OCI-LY7 (cell line): ENCODE data around the gene GLB1L2. TPM values are rescaled to one million over a fixed set of nuclear protein-coding genes. Genes with fewer than 3 reads are reported as not detected.

Experiments used
- BruUV-seq: library from RNA; stranded (reverse); fragments of 400-500 nt; replicated peaks from 2 replicates; lab custom pipeline; 2021; lab: Mats Ljungman, UMichigan
- CTCF ChIA-PET: fragments of 300-600 bp; sonication (Branson Sonifier 250); formaldehyde crosslinking; loops from one replicate; lab custom pipeline; 2022; ENCODE audit warnings: antibody characterized with exemption; ENCODE audit not compliant: unreplicated experiment; lab: Charles Lee
- POLR2A ChIA-PET: fragments of 300-600 bp; sonication (Branson Sonifier 250); formaldehyde crosslinking; loops from one replicate; lab custom pipeline; 2022; ENCODE audit warnings: antibody characterized with exemption; lab: Charles Lee
- DNase-seq: peaks from one replicate; pipeline ENCODE4 v3.0.0-alpha.2; 2015; ENCODE audit warnings: low spot score
- H2AFZ ChIP-seq: fragments of 200-600 bp; sonication (generic), shearing (Covaris generic); 2 replicates; pipeline ENCODE4 v1.6.1; 2014; ENCODE audit warnings: mild to moderate bottlenecking, antibody characterized with exemption, low read length, moderate library complexity
- H3K27ac ChIP-seq: fragments of 200-600 bp; sonication (generic); 2 replicates; pipeline ENCODE4 v1.5.1; 2014; ENCODE audit warnings: mixed run types, low read depth, mild to moderate bottlenecking, moderate library complexity, low read length, inconsistent platforms; ENCODE audit not compliant: poor library complexity, severe bottlenecking
- H3K36me3 ChIP-seq: fragments of 200-600 bp; sonication (generic); 2 replicates; pipeline ENCODE4 v1.6.1; 2014; ENCODE audit warnings: mild to moderate bottlenecking, antibody characterized with exemption, low read length, moderate library complexity, mixed read lengths; ENCODE audit not compliant: insufficient read depth
- H3K4me1 ChIP-seq: fragments of 200-600 bp; sonication (generic); 2 replicates; pipeline ENCODE4 v1.5.1; 2014; ENCODE audit warnings: mild to moderate bottlenecking, low read length; ENCODE audit not compliant: insufficient read depth, poor library complexity, severe bottlenecking
- H3K4me2 ChIP-seq: fragments of 200-600 bp; sonication (generic); 2 replicates; pipeline ENCODE4 v1.6.1; 2014; ENCODE audit warnings: mild to moderate bottlenecking, low read length
- H3K4me3 ChIP-seq: fragments of 200-600 bp; sonication (generic); 2 replicates; pipeline ENCODE4 v1.5.1; 2014; ENCODE audit warnings: mild to moderate bottlenecking, low read depth, low read length; ENCODE audit not compliant: poor library complexity, severe bottlenecking
- H3K79me2 ChIP-seq: fragments of 200-600 bp; sonication (generic); 2 replicates; pipeline ENCODE4 v1.6.1; 2016; ENCODE audit warnings: low read depth, mild to moderate bottlenecking, low read length, moderate library complexity, mixed read lengths; ENCODE audit not compliant: insufficient read depth
- H3K9me2 ChIP-seq: fragments of 200-600 bp; sonication (generic); 2 replicates; pipeline ENCODE4 v1.6.1; 2016; ENCODE audit warnings: mild to moderate bottlenecking, low read length, mixed read lengths; ENCODE audit not compliant: insufficient read depth
- H3K9me3 ChIP-seq: fragments of 200-600 bp; sonication (generic); 2 replicates; pipeline ENCODE4 v1.6.1; 2014; ENCODE audit warnings: mild to moderate bottlenecking, mixed run types, low read length, mixed read lengths
- H4K20me1 ChIP-seq: fragments of 200-600 bp; sonication (generic); 2 replicates; pipeline ENCODE4 v1.6.1; 2014; ENCODE audit warnings: mild to moderate bottlenecking, antibody characterized with exemption, low read length, moderate library complexity, mixed read lengths; ENCODE audit not compliant: insufficient read depth
- CTCF ChIP-seq: fragments of 200-600 bp; sonication (generic); conservative IDR thresholded peaks from 2 replicates; pipeline ENCODE4 v1.5.1; 2014; ENCODE audit warnings: mild to moderate bottlenecking, antibody characterized with exemption, low read length, moderate library complexity, mixed read lengths
- EZH2phosphoT487 ChIP-seq: fragments of 200-600 bp; sonication (generic); IDR thresholded peaks from 2 replicates; pipeline ENCODE4 v1.6.1; 2018; ENCODE audit warnings: low read depth, borderline replicate concordance, mild to moderate bottlenecking, mixed run types, antibody characterized with exemption, low read length, moderate library complexity, mixed read lengths
- intact Hi-C: fragments of 100-400 bp; cut with micrococcal nuclease; formaldehyde crosslinking; loops from one replicate; pipeline ENCODE4 v1.10.0; 2022; ENCODE audit not compliant: unreplicated experiment
- total RNA-seq, 2 experiments: library from RNA; depleted of rRNA in 1 of 2; stranded (reverse); fragments of >200 nt in 1 of 2; shearing (Covaris generic) in 1 of 2; gene quantifications; 2 replicates each; pipeline ENCODE4 v1.2.3, GENCODE V29; 2014 to 2022

Gene GLB1L2
- total RNA-seq, 2 experiments from 2014 or later, result not detected

- Histone ChIP-seq H3K36me3 (no peaks in the 10 kb centered on the region), H3K27ac (no peak overlapping the region), H3K4me3 (no peak overlapping the region), H3K79me2 (no peaks in the 10 kb centered on the region), H3K9me3 (no peaks in the 10 kb centered on the region), H3K4me1 (no peaks in the 10 kb centered on the region), H3K4me2 (no peak overlapping the region), H3K9me2 (no peaks in the 10 kb centered on the region), H2AFZ (no peak overlapping the region), H4K20me1 (no peaks in the 10 kb centered on the region)
- no peak for DNase-seq
- BruUV-seq, result no TSS peak
- POLR2A ChIA-PET, result no interaction called here
- intact Hi-C loops, result no loop called here
- TF ChIP-seq EZH2phosphoT487, result no peak
- no peak for TF ChIP-seq CTCF
- CTCF ChIA-PET, result no interaction called here
Observed at GRCh38 chr11:134385171-134385570, 53.4 kb downstream of the GLB1L2 start.

GRCh38 chr11:134385774-134386565 lies 54.2 kb downstream of the GLB1L2 start:
- TF ChIP-seq CTCF (no peak), EZH2phosphoT487 (no peak)
- Histone ChIP-seq H3K9me3 (no peaks in the 10 kb centered on the region), H3K27ac (no peak overlapping the region), H3K4me2 (no peak overlapping the region), H3K4me3 (no peak overlapping the region), H3K4me1 (no peaks in the 10 kb centered on the region), H3K36me3 (no peaks in the 10 kb centered on the region), H4K20me1 (no peaks in the 10 kb centered on the region), H2AFZ (no peak overlapping the region), H3K9me2 (no peaks in the 10 kb centered on the region), H3K79me2 (no peaks in the 10 kb centered on the region)
- no peak for DNase-seq
- ChIA-PET CTCF (no interaction called here), POLR2A (no interaction called here)
- intact Hi-C loops, result no loop called here
- BruUV-seq, result no TSS peak

- intact Hi-C loops, result no loop called here
- no peaks in the 10 kb centered on the region for H3K9me2 ChIP-seq
- no peaks in the 10 kb centered on the region for H3K9me3 ChIP-seq
- H3K4me3 ChIP-seq, result no peak overlapping the region
- no peak for DNase-seq
- H3K4me1 ChIP-seq, result no peaks in the 10 kb centered on the region
- H4K20me1 ChIP-seq, result no peaks in the 10 kb centered on the region
- H3K27ac ChIP-seq, result no peak overlapping the region
- no peak overlapping the region for H2AFZ ChIP-seq
- no peak overlapping the region for H3K4me2 ChIP-seq
- no peaks in the 10 kb centered on the region for H3K79me2 ChIP-seq
- ChIA-PET CTCF (no interaction called here), POLR2A (no interaction called here)
- no TSS peak for BruUV-seq
- no peaks in the 10 kb centered on the region for H3K36me3 ChIP-seq
- no peak for TF ChIP-seq EZH2phosphoT487
- TF ChIP-seq CTCF, result no peak
Observed at GRCh38 chr11:134386945-134387344, 55.2 kb downstream of the GLB1L2 start.
